GM21390 (cell line): ENCODE data around the gene JAG1.
A peak's percentile ranks its signal among the peaks of the same experiment; 100 is the strongest.

ENCODE experiments used
- ATAC-seq: cut with Tn5 transposase; IDR thresholded peaks from one replicate; pipeline ENCODE4 v1.9.1; 2021; ENCODE audit not compliant: unreplicated experiment

The JAG1 gene

DNA sequence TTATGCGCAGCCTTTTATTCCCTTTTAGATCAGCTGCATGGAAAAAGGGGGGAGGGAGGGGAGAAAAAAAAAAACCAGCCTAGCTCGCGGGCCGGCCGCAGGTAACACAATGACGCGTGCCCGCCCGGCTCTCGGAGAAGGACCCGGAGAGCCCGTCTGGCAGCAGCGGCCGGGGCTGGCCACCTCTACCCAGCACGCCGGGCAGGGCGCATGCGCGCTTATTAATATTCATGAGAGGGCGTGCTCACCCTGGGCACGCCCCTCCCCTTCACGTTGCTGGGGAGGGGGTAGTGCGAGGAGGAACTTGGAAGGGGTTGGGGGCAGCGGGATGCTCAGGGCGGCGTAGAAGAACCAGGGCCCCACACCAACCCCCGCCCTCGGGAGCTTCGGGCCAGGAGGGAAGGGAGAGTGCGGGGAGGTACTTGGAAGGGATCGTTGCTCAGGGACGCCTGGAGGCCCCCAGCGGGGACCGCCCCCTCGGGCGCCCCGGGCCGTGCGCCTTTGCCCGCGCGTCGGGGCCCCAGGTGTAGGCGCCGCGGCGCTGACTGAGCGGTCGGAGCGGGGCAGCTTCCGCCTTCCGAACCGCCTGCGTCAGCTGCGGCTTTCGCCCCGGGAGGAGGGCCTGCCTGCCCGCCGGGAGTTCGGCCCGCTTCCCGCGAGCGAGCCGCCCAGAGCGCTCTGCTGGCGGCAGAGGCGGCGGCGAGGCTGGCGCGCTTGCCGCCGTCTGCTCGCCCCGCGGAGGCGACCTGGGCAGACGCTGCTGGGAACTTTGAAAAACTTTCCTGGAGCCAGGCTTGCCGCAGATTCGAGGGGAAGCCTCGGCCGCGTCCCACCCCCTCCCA is at the start of gene JAG1:
Gene JAG1, minus strand, starts transcription at position 158 of the 842 bp plus-strand sequence. CDS start 469 bp downstream, outside the sequence.
- peak; percentile 54 for ATAC-seq

- ATAC-seq = no peak
Measured at GRCh38 chr20:10721976-10722375, 48.2 kb upstream of the JAG1 start.

DNA sequence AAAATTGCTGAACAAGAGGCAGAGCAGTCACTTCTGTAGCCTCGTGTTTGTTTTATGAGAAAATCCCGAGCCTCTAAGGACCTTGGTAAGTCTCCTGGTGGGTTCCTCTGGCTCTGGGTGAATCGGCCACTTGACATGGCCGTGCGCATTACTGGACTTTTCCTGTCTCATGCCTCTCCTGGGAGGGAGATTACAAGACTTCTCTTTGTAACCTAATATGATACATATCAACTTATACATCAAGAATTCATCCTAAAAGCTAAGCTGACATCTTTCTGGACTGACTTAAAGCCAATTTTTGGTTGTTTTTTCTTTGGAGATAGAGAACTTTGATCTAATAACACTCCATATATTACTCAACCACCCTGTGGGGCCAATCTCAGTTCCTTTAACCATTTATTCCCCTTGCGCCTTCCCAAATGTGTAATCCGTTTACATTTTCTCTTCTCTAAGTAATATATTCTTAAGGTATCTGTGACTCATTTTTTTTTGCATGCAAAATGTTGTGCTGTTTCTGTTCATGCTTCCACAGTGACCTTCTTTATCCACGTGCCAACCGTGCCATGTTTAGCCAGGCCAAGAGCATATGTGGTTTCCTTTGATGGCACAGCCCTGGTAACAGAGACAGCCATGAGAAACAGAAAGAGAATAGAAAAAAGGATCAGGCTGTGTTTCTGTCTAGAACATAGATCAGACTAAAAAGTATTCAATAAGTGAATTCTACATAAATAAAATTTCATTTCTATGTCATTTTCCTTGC is 47.5 kb upstream of the JAG1 start:
- no peak for ATAC-seq

DNA sequence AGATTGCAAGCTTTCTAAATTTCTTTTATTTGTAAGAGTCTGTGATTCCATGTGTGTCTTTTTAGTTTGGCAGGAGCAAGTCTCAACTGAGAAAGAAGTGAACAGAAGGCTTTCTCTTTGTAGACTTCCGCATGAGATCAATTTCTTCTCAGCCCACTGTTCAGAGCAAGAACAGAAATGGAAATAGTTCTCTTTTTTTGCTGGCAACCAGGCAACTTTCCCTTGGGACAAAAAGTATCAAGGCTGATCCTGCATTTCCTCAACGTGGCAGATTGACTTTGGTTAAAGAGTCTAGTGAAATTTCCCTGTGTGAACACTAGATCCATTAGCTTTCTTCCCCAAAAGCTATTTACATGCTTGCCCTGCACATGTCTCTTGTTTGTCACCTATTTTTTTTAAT is 46.8 kb upstream of the JAG1 start:
- no peak for ATAC-seq

DNA sequence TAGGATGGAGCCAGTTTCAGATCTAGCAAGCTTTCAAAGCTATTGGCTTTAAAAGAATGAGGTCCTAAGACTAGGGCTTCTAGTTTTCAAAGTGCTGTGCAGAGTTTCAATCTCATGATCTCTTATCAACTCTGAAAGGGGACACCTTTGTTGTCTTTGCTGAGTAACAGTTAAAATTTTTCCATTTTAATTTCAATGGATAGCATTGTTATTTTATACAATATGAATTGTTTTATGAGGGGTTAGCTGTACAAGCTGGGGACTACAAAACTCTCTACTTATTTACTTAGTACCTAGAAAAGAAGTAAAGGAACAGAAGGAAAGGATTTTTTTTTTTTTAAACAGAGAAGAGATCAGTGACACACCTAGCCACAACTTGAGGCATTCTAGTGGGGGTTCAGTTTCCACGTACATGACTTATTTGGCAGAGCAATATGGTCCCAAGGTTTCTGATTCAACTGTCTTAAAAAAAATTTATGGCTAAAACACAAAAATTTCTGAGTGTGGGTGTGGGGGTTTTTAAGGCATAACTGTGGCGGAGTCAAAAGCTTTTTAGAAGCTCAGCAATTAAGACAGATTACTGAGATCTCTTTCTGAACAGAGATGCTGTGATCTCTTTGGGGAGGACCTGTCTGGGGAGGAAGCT is 46.1 kb upstream of the JAG1 start:
- no peak for ATAC-seq

DNA sequence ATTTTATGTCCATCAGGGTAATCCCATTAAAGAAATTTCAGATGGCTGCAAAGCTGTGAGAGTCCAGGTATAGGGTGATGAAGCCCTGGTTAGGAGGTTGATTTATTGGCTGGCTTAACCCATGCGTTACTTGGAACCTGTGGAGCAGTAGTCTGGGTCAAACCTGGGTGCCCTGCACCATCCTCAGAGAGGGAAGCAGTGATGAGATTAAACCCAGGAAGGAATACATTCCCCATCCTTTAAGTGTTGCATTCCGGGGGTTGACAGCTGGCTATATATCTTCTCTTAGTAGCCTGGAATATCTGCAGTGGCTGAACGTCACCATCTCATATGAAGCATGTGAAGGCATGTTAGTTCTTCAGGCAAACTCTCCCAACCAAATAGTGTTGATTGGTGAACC is 44.9 kb upstream of the JAG1 start:
- no peak for ATAC-seq

DNA sequence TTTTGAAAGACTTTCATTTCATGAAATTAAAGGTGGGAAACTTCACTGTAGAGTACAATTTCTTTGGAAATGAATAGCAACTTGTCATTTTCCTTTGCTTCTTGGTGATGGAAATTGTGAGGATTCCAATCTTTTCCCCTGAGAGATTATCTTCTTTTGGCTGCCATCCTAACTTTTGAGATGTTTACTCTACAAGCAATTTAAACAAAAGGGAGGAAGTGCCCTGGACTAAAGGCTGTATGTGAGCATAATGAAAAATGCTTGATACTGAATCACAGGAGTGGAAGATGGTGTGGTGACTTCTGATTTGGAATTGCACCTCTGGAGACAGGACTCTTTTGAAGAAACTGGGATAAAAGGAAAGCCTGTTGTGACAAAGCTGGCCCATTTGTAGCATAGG is 43.1 kb upstream of the JAG1 start:
- no peak for ATAC-seq

DNA sequence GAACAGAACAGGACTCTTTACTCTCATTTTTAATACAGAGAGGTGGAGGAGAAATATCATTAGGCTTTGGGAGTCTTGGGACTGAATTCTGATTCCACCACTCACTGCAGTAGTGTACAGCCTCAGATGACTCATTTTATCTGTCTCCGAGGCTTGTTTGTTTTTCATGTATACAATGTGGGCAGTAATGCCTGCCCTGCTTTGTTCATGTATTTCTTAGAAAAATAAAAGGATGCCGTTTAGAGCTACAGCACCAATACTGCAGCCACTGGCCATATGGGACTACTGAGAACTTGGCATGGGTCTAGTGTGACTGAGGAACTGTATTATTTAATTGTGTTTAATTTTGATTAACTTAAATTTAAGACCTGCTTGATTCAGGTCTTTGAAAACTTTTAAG is 41.2 kb upstream of the JAG1 start:
- no peak for ATAC-seq

DNA sequence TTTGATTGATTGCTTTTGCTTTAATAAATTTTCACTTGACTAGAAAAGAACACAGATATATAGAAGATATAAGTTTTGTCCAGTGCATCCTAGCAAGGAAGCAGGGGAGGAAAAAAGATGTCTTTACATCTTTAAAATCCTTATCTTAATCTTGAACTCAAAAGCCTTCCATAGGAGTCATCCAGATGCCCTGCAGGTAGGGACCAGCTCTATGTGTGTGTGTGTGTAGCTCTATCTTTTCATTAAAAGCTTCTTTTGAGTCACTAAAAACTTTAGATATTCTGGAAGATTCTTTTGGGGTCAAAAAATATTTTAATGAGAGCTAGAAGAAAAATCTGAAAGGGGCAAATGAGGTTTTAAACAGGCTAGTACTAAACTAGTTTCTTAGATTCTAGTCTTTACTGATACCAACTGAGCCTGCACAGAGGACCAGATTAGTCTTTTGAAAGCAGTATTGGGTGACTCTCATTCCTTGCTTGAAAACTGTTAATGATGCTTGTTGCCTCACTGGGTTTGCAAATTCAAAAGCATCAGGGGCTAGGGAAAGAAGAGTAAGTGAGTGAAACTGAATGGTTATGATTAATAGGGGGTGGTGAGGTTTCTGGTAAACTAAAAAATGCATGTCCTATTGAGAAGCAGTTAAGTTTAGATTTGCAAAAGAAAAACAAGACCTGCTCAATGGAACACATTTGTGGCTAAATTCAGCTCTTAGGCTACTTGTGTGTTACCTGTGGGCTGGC is 40.6 kb upstream of the JAG1 start:
- no peak for ATAC-seq

DNA sequence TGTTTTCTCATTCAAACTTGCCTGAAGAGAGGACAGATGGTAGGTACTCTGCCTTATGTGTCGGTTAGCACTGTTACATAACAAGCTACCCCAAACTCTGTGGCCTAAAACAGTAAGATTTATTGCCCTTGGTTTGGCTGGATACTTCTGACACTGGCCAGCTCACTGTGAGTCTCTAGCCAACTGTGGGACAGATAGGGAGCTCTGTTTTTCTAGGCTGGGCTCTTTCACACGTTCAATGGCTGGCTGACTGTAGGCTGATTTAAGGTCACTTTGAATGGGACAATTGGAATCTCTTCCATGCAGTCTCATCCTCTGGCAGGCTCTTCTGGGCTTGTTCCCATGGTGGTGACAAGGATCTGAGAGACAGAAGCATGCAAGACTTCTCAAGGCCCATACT is 39.4 kb upstream of the JAG1 start:
- ATAC-seq = no peak

- no peak for ATAC-seq
Measured at GRCh38 chr20:10711903-10712451, 38.2 kb upstream of the JAG1 start.

DNA sequence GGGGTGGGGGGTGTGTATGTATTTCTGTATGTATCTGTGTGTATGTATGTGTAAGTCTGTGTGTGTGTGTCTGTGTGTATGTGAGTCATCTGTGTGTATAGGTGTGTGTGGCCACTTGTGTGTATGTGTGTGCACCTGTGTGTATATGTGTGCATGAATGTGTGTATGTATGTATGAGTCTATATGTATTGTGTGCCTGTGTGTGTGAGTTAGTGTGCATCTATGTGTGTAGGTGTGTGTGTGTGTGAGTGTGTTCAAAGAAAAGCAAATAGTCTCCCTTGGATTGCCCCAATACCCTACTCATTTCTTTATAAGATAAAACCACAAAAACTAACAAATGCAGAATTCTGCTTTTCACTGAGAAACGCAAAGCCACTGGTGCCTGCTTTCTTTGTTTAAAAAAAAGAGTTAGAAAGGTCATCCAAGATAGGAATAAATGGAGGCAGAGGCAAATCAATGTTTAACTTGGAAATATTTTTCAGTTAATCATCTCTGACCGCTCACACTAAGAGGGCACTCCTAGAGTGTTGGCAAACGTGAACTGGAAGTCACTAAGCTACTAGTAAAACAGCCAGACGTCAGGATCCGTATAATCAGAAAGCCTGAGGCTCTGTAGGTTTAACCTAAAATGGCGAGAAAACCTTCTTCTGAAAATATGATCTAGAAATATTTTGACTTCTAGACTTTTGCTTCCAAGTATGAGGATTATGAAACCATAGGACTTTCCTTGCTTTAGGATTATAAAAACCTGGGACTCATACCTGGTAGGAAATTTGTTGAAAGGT is 37.4 kb upstream of the JAG1 start:
- ATAC-seq = no peak

DNA sequence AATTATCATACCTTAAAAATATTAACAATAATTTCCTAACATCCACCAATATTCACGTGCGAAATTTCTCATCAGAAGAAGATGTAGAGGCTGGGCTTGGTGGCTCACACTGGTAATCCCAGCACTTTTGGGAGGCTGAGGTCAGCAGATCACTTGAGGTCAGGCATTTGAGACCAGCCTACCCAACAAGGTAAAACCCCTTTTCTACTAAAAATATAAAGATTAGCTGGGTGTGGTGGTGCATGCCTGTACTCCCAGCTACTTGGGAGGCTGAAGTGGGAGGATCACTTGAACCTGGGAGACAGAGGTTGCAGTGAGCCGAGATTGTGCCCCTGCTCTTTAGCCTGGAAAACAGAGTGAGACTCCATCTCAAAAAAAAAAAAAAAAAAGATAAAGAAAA is 36.1 kb upstream of the JAG1 start:
- ATAC-seq = no peak

DNA sequence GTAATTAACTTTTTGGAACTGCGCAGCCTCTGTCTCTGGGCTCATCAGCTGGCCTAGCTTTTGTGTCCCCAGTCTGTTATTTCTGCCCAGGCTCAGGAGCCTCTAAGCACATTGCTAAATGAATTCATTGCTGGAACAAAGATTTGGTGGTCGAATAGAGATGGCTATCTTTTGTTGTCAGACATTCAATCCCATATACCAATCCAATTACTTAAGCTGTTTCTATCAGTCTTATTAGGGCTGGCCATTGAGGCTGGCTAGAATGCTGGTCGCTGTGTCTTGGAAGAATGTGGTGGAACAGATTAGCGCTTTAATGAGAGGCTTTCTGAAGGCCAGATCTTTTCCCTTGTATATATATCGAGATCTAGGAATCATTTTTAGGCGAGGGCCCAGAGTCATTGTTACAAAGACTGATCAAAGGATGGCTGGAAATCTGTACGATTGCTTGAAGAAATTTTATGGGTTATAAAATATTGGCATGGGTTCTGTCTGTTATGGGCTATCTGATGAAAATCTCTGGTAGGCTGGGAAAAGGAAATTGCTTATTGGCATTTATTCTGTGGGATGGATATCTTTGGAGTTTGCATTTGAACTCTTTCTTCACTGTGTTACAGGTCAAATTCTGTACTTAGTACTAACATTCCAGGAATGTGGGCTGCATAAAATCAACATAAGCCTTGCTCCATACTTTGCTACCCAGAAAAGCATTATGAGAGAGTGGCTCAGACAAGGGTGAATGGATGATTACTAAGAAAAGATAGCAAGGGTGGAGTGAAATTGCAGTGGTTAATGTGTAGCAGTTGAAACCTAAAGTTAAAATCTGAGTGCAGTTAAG is 34.8 kb upstream of the JAG1 start:
- ATAC-seq = no peak

- no peak for ATAC-seq
Measured at GRCh38 chr20:10707791-10708190, 34.0 kb upstream of the JAG1 start.

DNA sequence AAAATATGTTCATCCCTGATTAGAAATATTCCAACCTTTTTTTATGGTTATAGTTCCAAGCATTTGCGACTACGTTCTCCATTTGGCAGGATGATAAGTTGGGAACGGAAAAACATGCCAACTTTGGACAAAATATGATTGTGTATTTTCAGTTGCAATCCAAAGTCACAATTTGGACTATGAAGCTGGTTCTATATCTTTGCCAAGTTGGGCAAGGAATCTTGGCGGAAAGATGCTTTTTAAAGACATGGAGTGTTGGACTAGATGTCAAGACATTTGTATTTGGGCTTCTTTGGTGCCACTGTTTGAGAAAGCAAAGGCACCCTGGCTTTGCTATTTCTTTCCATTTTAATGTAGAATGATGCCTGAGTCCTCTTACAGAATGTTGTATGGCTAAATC is 33.3 kb upstream of the JAG1 start:
- ATAC-seq = no peak

GRCh38 chr20:10706460-10706811 is 32.6 kb upstream of the JAG1 start:
- ATAC-seq = no peak

GRCh38 chr20:10705801-10706459 is 32.1 kb upstream of the JAG1 start:
- no peak for ATAC-seq

DNA sequence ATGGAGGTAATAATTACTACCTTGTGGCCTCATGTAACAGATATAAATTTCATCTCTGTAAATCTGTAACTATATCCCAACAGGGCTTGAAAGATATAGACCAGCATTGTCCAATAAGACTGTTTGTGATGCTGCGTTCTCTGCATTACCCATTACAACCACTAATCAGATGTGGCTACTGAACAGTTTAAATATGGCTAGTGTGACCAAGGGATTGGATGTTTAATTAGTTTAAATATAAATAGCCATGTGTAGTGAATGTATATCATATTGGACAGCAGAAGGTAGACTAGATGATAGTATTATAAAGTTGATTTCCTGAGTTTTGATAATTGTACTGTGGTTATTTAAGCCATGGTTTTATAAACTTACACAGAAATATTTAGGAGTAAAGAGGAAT is 27.8 kb upstream of the JAG1 start:
- ATAC-seq = no peak
